ENCODE measurements around the gene YARS2.

- TF ChIP-seq CTCF (IDR thresholded peaks at IDR 0.05) (no peak), POLR2A (IDR thresholded peaks at IDR 0.05) (no peak)
These were observed 34.2 kb upstream of the YARS2 start for GRCh38 chr12:32789916-32790315.
